Measurements from ENCODE around the gene WDR35. TPM values are rescaled to one million over a fixed set of nuclear protein-coding genes. Genes with fewer than 3 reads are reported as not detected.

Gene WDR35
- total and polyA plus RNA-seq, 4 donors, result 0.97 to 3.8 (median 1.6) TPM

GRCh38 chr2:19861813-19862212 lies 128.1 kb downstream of the WDR35 start:
- peaks cover 1 to 10% (median 6%) of the 10 kb centered on the region in 4 donors for H3K4me1 ChIP-seq (ENCODE audit: control insufficient read depth in 4 of 4, insufficient read depth in 4 of 4, low read length in 3 of 4)
- no peaks in the 10 kb centered on the region for H3K9me3 ChIP-seq (ENCODE audit: control insufficient read depth in 4 of 4, low read length in 3 of 4)
- no peak overlapping the region for H3K4me3 ChIP-seq (ENCODE audit: low read depth in 1 of 3, low read length in 3 of 3)
- H3K27ac ChIP-seq (ENCODE audit: low read depth in 1 of 2, low read length in 2 of 2), result no peak overlapping the region
- WGBS, result 87% methylated on average over 1 of the region's 1 CpG
- no peak for DNase-seq (ENCODE audit: low spot score)
- H3K36me3 ChIP-seq (ENCODE audit: control insufficient read depth in 4 of 4, insufficient read depth in 3 of 4, low read depth in 1 of 4, low read length in 3 of 4), result no peaks in the 10 kb centered on the region
- H3K9ac ChIP-seq (ENCODE audit: low read depth in 1 of 2, low read length in 2 of 2), result no peak overlapping the region
- TF ChIP-seq RXRA (IDR thresholded peaks at IDR 0.05) (no peak), ATF3 (IDR thresholded peaks at IDR 0.05) (no peak), HNF4G (IDR thresholded peaks at IDR 0.05) (no peak), REST (IDR thresholded peaks at IDR 0.05) (no peak), RAD21 (IDR thresholded peaks at IDR 0.05) (no peak), FOXA1 (IDR thresholded peaks at IDR 0.05) (no peak), EGR1 (IDR thresholded peaks at IDR 0.05; ENCODE audit: low read depth in 2 of 2) (no peak), YY1 (IDR thresholded peaks at IDR 0.05) (no peak), HNF4A (conservative IDR thresholded peaks at IDR 0.05) (no peak), FOXA2 (IDR thresholded peaks at IDR 0.05) (no peak), JUND (IDR thresholded peaks at IDR 0.05) (no peak), TAF1 (conservative IDR thresholded peaks at IDR 0.05) (no peak), SP1 (IDR thresholded peaks at IDR 0.05) (no peak), MAX (IDR thresholded peaks at IDR 0.05) (no peak), ZBTB33 (IDR thresholded peaks at IDR 0.05) (no peak), GABPA (IDR thresholded peaks at IDR 0.05 in 1 of 2, conservative IDR thresholded peaks at IDR 0.05 in 1 of 2) (no peak), NR2F2 (IDR thresholded peaks at IDR 0.05) (no peak)
- TF ChIP-seq, protein P1, sequence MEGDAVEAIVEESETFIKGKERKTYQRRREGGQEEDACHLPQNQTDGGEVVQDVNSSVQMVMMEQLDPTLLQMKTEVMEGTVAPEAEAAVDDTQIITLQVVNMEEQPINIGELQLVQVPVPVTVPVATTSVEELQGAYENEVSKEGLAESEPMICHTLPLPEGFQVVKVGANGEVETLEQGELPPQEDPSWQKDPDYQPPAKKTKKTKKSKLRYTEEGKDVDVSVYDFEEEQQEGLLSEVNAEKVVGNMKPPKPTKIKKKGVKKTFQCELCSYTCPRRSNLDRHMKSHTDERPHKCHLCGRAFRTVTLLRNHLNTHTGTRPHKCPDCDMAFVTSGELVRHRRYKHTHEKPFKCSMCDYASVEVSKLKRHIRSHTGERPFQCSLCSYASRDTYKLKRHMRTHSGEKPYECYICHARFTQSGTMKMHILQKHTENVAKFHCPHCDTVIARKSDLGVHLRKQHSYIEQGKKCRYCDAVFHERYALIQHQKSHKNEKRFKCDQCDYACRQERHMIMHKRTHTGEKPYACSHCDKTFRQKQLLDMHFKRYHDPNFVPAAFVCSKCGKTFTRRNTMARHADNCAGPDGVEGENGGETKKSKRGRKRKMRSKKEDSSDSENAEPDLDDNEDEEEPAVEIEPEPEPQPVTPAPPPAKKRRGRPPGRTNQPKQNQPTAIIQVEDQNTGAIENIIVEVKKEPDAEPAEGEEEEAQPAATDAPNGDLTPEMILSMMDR (IDR thresholded peaks at IDR 0.05; ENCODE audit: low read depth, low read length, missing input control), result no peak
- H3K27me3 ChIP-seq (ENCODE audit: control insufficient read depth in 4 of 4, insufficient read depth in 4 of 4, low read length in 3 of 4), result no peaks in the 10 kb centered on the region

Other genes with a start within 250 kb of the WDR35 start
- 10 to 100 TPM in 1 of 2 donors, 1 to 10 TPM in 1; 9.7 to 12.0 TPM for gene TTC32, start 88.1 kb downstream of the WDR35 start, total RNA-seq
- 10 to 100 TPM in 1 of 2 donors, 1 to 10 TPM in 1; 4.1 to 11.4 TPM for gene TTC32, start 88.1 kb downstream of the WDR35 start, polyA plus RNA-seq
- under 1 TPM; 0.05 to 0.08 TPM for gene MATN3, start 22.6 kb upstream of the WDR35 start, total RNA-seq
- gene MATN3, start 22.6 kb upstream of the WDR35 start, polyA plus RNA-seq, result under 1 TPM in 1 of 2 donors, not detected in 1; 0.10 TPM
- 100 to 1,000 TPM in 1 of 2 donors, 10 to 100 TPM in 1; 69.1 to 115 TPM for gene LAPTM4A, start 61.5 kb upstream of the WDR35 start, total RNA-seq
- 100 to 1,000 TPM; 129 to 183 TPM for gene LAPTM4A, start 61.5 kb upstream of the WDR35 start, polyA plus RNA-seq
- gene SDC1, start 235.0 kb upstream of the WDR35 start, total RNA-seq, result 100 to 1,000 TPM in 1 of 2 donors, 10 to 100 TPM in 1; 99.6 to 269 TPM
- 100 to 1,000 TPM; 124 to 363 TPM for gene SDC1, start 235.0 kb upstream of the WDR35 start, polyA plus RNA-seq